HepG2 (cell line): ENCODE results near the gene BRD3. TPM values are rescaled to one million over a fixed set of nuclear protein-coding genes. Genes with fewer than 3 reads are reported as not detected.

Experiments
- CBX1 ChIP-seq: IDR thresholded peaks from one replicate; pipeline ENCODE4 v1.6.1; 2016; ENCODE audit warnings: antibody characterized with exemption, low read depth
- CENPT ChIP-seq: sonication (generic); formaldehyde crosslinking; IDR thresholded peaks from 2 replicates; pipeline ENCODE4 v1.8.0; 2022; ENCODE audit warnings: low read depth, mild to moderate bottlenecking, moderate library complexity, missing genetic modification reagents
- FOSL2 ChIP-seq: sonication (generic); formaldehyde crosslinking; IDR thresholded peaks from 2 replicates; pipeline ENCODE4 v1.4.0; 2020; ENCODE audit warnings: missing genetic modification reagents
- HIC2 ChIP-seq: sonication (generic); formaldehyde crosslinking; IDR thresholded peaks from 2 replicates; pipeline ENCODE4 v1.9.0; 2022; ENCODE audit warnings: low read depth, missing genetic modification reagents
- HNF1A ChIP-seq, 2 experiments: sonication (generic) in 1 of 2; formaldehyde crosslinking in 1 of 2; IDR thresholded peaks; 2 replicates each; pipeline versions ENCODE4 v1.4.0 to v1.6.1; 2016 to 2020; ENCODE audit warnings: borderline replicate concordance in 1 of 2, low read depth in 1 of 2, mild to moderate bottlenecking in 1 of 2, missing genetic modification reagents in 1 of 2
- IKZF5 ChIP-seq: IDR thresholded peaks from 2 replicates; pipeline ENCODE4 v1.6.1; 2018; ENCODE audit warnings: missing genetic modification reagents, mild to moderate bottlenecking, missing compliant biosample characterization
- JUND ChIP-seq: sonication (generic); formaldehyde crosslinking; IDR thresholded peaks from 2 replicates; pipeline ENCODE4 v1.8.0; 2022; ENCODE audit warnings: mild to moderate bottlenecking, missing genetic modification reagents
- KLF13 ChIP-seq: sonication (generic); formaldehyde crosslinking; IDR thresholded peaks from 2 replicates; pipeline ENCODE4 v1.4.0; 2020; ENCODE audit warnings: mild to moderate bottlenecking, missing genetic modification reagents
- RFX1 ChIP-seq: fragments of 450-650 bp; IDR thresholded peaks from 2 replicates; pipeline ENCODE4 v1.6.1; 2017
- SNRNP70 ChIP-seq: fragments of 200-400 bp; formaldehyde crosslinking; IDR thresholded peaks from 2 replicates; pipeline ENCODE4 v1.6.1; 2017; ENCODE audit warnings: mild to moderate bottlenecking, low read depth, low read length, moderate library complexity
- SSRP1 ChIP-seq: IDR thresholded peaks from 2 replicates; pipeline ENCODE4 v1.6.1; 2016; ENCODE audit warnings: control low read depth
- TFDP1 ChIP-seq: IDR thresholded peaks from 2 replicates; pipeline ENCODE4 v1.6.1; 2016; ENCODE audit warnings: missing compliant biosample characterization, missing genetic modification reagents, borderline replicate concordance
- ZMAT5 ChIP-seq: sonication (generic); formaldehyde crosslinking; IDR thresholded peaks from 2 replicates; pipeline ENCODE4 v1.5.0; 2020; ENCODE audit warnings: mild to moderate bottlenecking, low read depth, missing genetic modification reagents, borderline replicate concordance
- ZNF274 ChIP-seq: sonication (generic); formaldehyde crosslinking; IDR thresholded peaks from 2 replicates; pipeline ENCODE4 v1.5.1; 2020; ENCODE audit warnings: mild to moderate bottlenecking, missing genetic modification reagents
- ZNF414 ChIP-seq: sonication (generic); formaldehyde crosslinking; IDR thresholded peaks from 2 replicates; pipeline ENCODE4 v1.5.0; 2020; ENCODE audit warnings: missing genetic modification reagents
- ZNF431 ChIP-seq: sonication (generic); formaldehyde crosslinking; IDR thresholded peaks from 2 replicates; pipeline ENCODE4 v1.9.0; 2022; ENCODE audit warnings: missing genetic modification reagents, low read depth, mild to moderate bottlenecking, borderline replicate concordance
- ZNF552 ChIP-seq: sonication (generic); formaldehyde crosslinking; IDR thresholded peaks from 2 replicates; pipeline ENCODE4 v1.9.0; 2022; ENCODE audit warnings: missing genetic modification reagents, mild to moderate bottlenecking, borderline replicate concordance
- ZNF577 ChIP-seq: sonication (generic); formaldehyde crosslinking; IDR thresholded peaks from 2 replicates; pipeline ENCODE4 v1.4.0; 2020; ENCODE audit warnings: mild to moderate bottlenecking, low read depth, missing genetic modification reagents, borderline replicate concordance
- ZNF777 ChIP-seq: sonication (generic); formaldehyde crosslinking; IDR thresholded peaks from 2 replicates; pipeline ENCODE4 v1.4.0; 2020; ENCODE audit warnings: missing genetic modification reagents
- polyA plus RNA-seq, 8 experiments: library from polyadenylated mRNA; depleted of rRNA in 3 of 8; stranded (reverse) in 7 of 8; unstranded in 1 of 8; fragments of >200 nt; fragmentation: Illumina TruSeq in 4 of 8; extraction: Trizol in 4 of 8; gene quantifications; 2 replicates each; pipeline versions ENCODE4 v1.2.1 to v1.2.3, GENCODE V29; 2011 to 2016; ENCODE audit warnings: low read depth in 4 of 8, missing spikeins in 1 of 8, mixed read lengths in 1 of 8; ENCODE audit not compliant: insufficient read depth in 1 of 8
- total RNA-seq, 5 experiments: library from RNA; depleted of rRNA; stranded (reverse); fragments of >200 nt; fragmentation: Illumina TruSeq; extraction: Trizol; gene quantifications; 2 replicates each; pipeline ENCODE4 v1.2.3, GENCODE V29; 2016; ENCODE audit warnings: low read depth in 1 of 5

The BRD3 gene
- total and polyA plus RNA-seq, 2 of the 13 experiments (the other 11 are each of a cell fraction or from before 2014, with no cell fraction given): 5.9 to 12.9 TPM

- no peak for TF ChIP-seq HIC2 (CRISPR knock-in tag)
- no peak for TF ChIP-seq RFX1
- no peak for TF ChIP-seq CBX1
- no peak for TF ChIP-seq ZNF414
- TF ChIP-seq CENPT (CRISPR knock-in tag): no peak
- TF ChIP-seq ZMAT5 (CRISPR knock-in tag): no peak
- TF ChIP-seq KLF13 (CRISPR knock-in tag): no peak
- peak; percentile 31; the same call in 1 of the 2 replicates for TF ChIP-seq ZNF777 (CRISPR knock-in tag)
- TF ChIP-seq SNRNP70: no peak
- TF ChIP-seq HNF1A (IDR thresholded peaks at IDR 0.05; ENCODE audit: low read depth): no peak
- TF ChIP-seq HNF1A (CRISPR knock-in tag; IDR thresholded peaks at IDR 0.05; ENCODE audit: borderline replicate concordance): no peak
- TF ChIP-seq ZNF431 (CRISPR knock-in tag): no peak
- TF ChIP-seq IKZF5: no peak
- TF ChIP-seq TFDP1 (CRISPR knock-in tag): no peak
- no peak for TF ChIP-seq ZNF552
- TF ChIP-seq ZNF274: no peak
- no peak for TF ChIP-seq FOSL2 (CRISPR knock-in tag)
- TF ChIP-seq JUND (CRISPR knock-in tag): no peak
- no peak for TF ChIP-seq ZNF577 (CRISPR knock-in tag)
- TF ChIP-seq SSRP1 (CRISPR knock-in tag): no peak
These were observed 42.0 kb downstream of the BRD3 start (continued) for GRCh38 chr9:134025606-134026541.
